A673 (cell line): ENCODE data around the gene TMEM255B. TPM values are rescaled to one million over a fixed set of nuclear protein-coding genes. Genes with fewer than 3 reads are reported as not detected.

Source experiments
- BruUV-seq: library from RNA; stranded (reverse); fragments of 400-500 nt; replicated peaks from 2 replicates; lab custom pipeline; 2021; lab: Mats Ljungman, UMichigan
- CTCF ChIA-PET: fragments of 300-600 bp; sonication (Branson Sonifier 250); formaldehyde crosslinking; loops from one replicate; lab custom pipeline; 2022; ENCODE audit warnings: antibody characterized with exemption; lab: Charles Lee
- POLR2A ChIA-PET: fragments of 300-600 bp; sonication (Branson Sonifier 250); formaldehyde crosslinking; loops from one replicate; lab custom pipeline; 2022; ENCODE audit warnings: antibody characterized with exemption; ENCODE audit not compliant: low non-redundant PET; lab: Charles Lee
- DNase-seq: peaks from one replicate; pipeline ENCODE4 v3.0.0-alpha.2; 2015; ENCODE audit warnings: low spot score
- H3K27ac ChIP-seq: fragments of 200-600 bp; sonication (generic); 2 replicates; pipeline ENCODE4 v1.5.1; 2016; ENCODE audit warnings: mixed run types, low read depth, mild to moderate bottlenecking, mixed read lengths, antibody characterized with exemption, low read length; ENCODE audit not compliant: poor library complexity, severe bottlenecking
- H3K27me3 ChIP-seq: fragments of 200-600 bp; sonication (generic); replicated peaks from 2 replicates; pipeline ENCODE4 v1.6.1; 2017; ENCODE audit warnings: mixed run types, low read depth, mild to moderate bottlenecking, mixed read lengths, antibody characterized with exemption, low read length; ENCODE audit not compliant: insufficient read depth, poor library complexity
- H3K36me3 ChIP-seq: fragments of 200-600 bp; sonication (generic); 2 replicates; pipeline ENCODE4 v1.6.1; 2016; ENCODE audit warnings: mixed run types, mild to moderate bottlenecking, mixed read lengths, antibody characterized with exemption, low read length; ENCODE audit not compliant: insufficient read depth, poor library complexity, severe bottlenecking
- H3K4me1 ChIP-seq: fragments of 200-600 bp; sonication (generic); 2 replicates; pipeline ENCODE4 v1.6.1; 2017; ENCODE audit warnings: mixed run types, mild to moderate bottlenecking, mixed read lengths, antibody characterized with exemption, low read length; ENCODE audit not compliant: insufficient read depth, poor library complexity, severe bottlenecking
- H3K4me3 ChIP-seq: fragments of 200-600 bp; sonication (generic); 2 replicates; pipeline ENCODE4 v1.5.1; 2016; ENCODE audit warnings: low read depth, mixed run types, mild to moderate bottlenecking, mixed read lengths, low read length; ENCODE audit not compliant: poor library complexity, severe bottlenecking
- H3K9me3 ChIP-seq: fragments of 200-600 bp; sonication (generic); 2 replicates; pipeline ENCODE4 v1.6.1; 2016; ENCODE audit warnings: mixed run types, low read depth, mild to moderate bottlenecking, mixed read lengths, antibody characterized with exemption, low read length; ENCODE audit not compliant: poor library complexity, severe bottlenecking
- EZH2 ChIP-seq: fragments of 200-600 bp; sonication (generic); IDR thresholded peaks from 2 replicates; pipeline ENCODE4 v1.6.1; 2017; ENCODE audit warnings: borderline replicate concordance, low read depth, mild to moderate bottlenecking, mixed read lengths, antibody characterized with exemption, low read length; ENCODE audit not compliant: poor library complexity, severe bottlenecking
- intact Hi-C: fragments of 100-400 bp; cut with micrococcal nuclease; formaldehyde crosslinking; loops from one replicate; pipeline ENCODE4 v1.10.0; 2022; ENCODE audit not compliant: unreplicated experiment
- total RNA-seq: library from RNA; stranded (reverse); gene quantifications from 2 replicates; pipeline ENCODE4 v1.2.3, GENCODE V29; 2021
- TF ChIP-seq, protein P1 (sequence below): fragments of 300-800, 200-600 bp; sonication (generic); conservative IDR thresholded peaks from 2 replicates; pipeline ENCODE4 v1.5.1; 2017; ENCODE audit warnings: low read depth, mild to moderate bottlenecking, antibody characterized with exemption, low read length, moderate library complexity, mixed read lengths

The TMEM255B gene
- total RNA-seq, 1 experiment from 2014 or later = 0.06 TPM

DNA sequence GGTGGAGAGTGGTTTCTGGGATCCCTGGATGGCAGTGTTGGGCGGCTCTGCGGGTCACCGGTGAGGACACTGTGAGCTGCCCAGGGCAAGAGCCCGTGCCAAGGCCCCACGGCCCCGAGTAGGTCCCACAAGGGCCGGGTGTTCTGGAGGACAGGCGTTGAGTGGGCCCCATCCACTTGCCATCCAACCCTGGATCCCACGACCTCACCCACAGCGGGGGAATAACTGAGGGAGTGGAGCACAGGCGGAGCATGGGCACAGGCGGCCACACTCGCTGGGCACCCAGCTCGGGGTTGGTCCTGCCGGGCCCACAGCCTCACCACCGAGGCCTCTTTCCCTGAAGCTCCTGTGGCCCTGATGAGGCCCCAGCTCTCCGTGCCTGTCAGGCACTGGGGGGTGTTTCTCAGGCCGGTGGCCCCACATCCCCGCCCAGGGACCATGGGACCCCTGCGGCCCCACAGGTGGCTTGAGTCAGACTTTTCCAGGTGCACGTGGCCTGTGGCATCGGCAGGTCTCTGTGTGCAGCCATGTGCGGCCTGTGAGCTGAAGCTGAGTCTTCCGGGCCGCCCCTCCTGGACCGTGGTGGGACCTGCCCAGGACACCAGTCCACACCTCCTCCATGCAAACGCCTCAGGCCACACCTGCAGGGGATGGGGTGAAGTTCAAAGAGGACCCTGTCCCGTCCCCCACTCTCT lies 16.6 kb downstream of the TMEM255B start:
- intact Hi-C loops = no loop called here
- ChIA-PET CTCF (no interaction called here), POLR2A (no interaction called here)
- Histone ChIP-seq H3K9me3 (no peaks in the 10 kb centered on the region), H3K4me3 (no peak overlapping the region), H3K36me3 (no peaks in the 10 kb centered on the region), H3K27ac (no peak overlapping the region), H3K27me3 (peaks cover 23% of the 10 kb centered on the region), H3K4me1 (no peaks in the 10 kb centered on the region)
- DNase-seq = no peak
- TF ChIP-seq EZH2 = no peak
- TF ChIP-seq, protein P1, sequence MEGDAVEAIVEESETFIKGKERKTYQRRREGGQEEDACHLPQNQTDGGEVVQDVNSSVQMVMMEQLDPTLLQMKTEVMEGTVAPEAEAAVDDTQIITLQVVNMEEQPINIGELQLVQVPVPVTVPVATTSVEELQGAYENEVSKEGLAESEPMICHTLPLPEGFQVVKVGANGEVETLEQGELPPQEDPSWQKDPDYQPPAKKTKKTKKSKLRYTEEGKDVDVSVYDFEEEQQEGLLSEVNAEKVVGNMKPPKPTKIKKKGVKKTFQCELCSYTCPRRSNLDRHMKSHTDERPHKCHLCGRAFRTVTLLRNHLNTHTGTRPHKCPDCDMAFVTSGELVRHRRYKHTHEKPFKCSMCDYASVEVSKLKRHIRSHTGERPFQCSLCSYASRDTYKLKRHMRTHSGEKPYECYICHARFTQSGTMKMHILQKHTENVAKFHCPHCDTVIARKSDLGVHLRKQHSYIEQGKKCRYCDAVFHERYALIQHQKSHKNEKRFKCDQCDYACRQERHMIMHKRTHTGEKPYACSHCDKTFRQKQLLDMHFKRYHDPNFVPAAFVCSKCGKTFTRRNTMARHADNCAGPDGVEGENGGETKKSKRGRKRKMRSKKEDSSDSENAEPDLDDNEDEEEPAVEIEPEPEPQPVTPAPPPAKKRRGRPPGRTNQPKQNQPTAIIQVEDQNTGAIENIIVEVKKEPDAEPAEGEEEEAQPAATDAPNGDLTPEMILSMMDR = no peak
- no TSS peak for BruUV-seq

GRCh38 chr13:113776231-113777125 lies 17.5 kb downstream of the TMEM255B start:
- peaks cover 32% of the 10 kb centered on the region for H3K27me3 ChIP-seq
- BruUV-seq = no TSS peak
- intact Hi-C loops = no loop called here
- no peaks in the 10 kb centered on the region for H3K4me1 ChIP-seq
- CTCF ChIA-PET = no interaction called here
- no peaks in the 10 kb centered on the region for H3K9me3 ChIP-seq
- TF ChIP-seq, protein P1 = no peak
- TF ChIP-seq EZH2 = no peak
- POLR2A ChIA-PET = no interaction called here
- H3K4me3 ChIP-seq = no peak overlapping the region
- no peaks in the 10 kb centered on the region for H3K36me3 ChIP-seq
- no peak for DNase-seq
- no peak overlapping the region for H3K27ac ChIP-seq

DNA sequence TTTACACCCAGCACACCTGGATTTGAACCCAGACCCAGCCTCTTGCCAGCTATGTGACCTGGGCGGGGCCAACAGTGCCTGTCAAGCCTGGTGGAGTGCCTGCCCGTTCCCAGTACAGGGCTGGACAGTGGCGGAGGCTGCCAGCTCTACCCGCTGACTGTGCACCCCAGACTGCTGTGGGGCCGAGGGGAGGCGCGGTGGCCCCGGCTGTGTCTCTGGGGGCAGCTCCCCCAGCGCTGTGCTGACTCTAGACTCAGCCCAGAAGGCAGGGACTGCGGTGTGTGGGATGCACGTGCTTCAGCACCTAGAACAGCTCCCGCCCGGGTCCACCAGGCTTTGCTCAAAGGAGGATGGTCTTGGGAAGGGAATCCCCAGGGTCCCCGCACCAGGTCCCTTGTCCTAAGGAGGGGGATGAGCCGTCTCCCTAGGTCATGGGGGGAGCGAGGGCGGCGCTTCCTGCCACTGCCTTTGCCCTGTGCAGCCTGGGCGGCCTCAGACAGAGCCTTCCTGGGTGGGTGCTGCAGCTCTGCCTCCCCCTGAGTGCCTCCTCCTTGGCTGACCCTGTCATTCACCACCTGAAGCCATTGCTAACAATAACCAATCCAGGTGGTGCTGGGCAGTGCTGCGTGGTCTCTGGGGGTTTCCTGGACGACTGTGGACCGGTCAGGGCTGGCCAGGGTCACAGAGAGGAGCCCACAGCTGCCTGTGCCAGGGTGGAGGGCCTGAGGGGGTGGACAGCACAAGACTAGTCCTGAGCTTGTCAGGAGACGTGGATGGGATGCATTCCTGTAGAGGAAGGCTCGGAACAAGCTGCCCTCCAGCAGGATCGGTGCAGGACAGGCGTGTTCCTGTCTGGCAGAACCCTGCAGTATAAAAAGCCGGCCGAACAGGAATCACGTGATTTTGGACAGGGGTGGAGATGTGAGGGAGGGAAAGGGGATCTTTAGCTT lies 18.6 kb downstream of the TMEM255B start:
- no peak for TF ChIP-seq EZH2
- TF ChIP-seq, protein P1 = no peak
- no peak overlapping the region for H3K4me3 ChIP-seq
- POLR2A ChIA-PET = no interaction called here
- H3K27ac ChIP-seq = no peak overlapping the region
- CTCF ChIA-PET = no interaction called here
- H3K4me1 ChIP-seq = no peaks in the 10 kb centered on the region
- no TSS peak for BruUV-seq
- H3K36me3 ChIP-seq = no peaks in the 10 kb centered on the region
- DNase-seq = peak; percentile 44
- H3K27me3 ChIP-seq = peaks cover 43% of the 10 kb centered on the region
- intact Hi-C loops = no loop called here
- H3K9me3 ChIP-seq = no peaks in the 10 kb centered on the region
